Activated CD4-positive, alpha-beta memory T cell treated with anti-CD3 and anti-CD28 coated beads, Interleukin-2, amount 10 ng/mL, durations not matched to agents 7 days and 5 days (primary cell): ENCODE measurements around the gene EBI3. TPM values are rescaled to one million over a fixed set of nuclear protein-coding genes. Genes with fewer than 3 reads are reported as not detected.
"Not testable (repeated sequence)": the region's sequence is repeated elsewhere in the genome, so short reads cannot be mapped to it uniquely, and the experiment has no call there.

ENCODE experiments used
- CTCF ChIA-PET: fragments of 350-600 bp; sonication (Branson Sonifier 250); formaldehyde crosslinking; loops from one replicate; lab custom pipeline; 2021; ENCODE audit warnings: antibody characterized with exemption, inconsistent platforms; lab: Charles Lee
- POLR2A ChIA-PET: fragments of 350-600 bp; sonication (Branson Sonifier 250); formaldehyde crosslinking; loops from one replicate; lab custom pipeline; 2021; ENCODE audit warnings: antibody characterized with exemption; lab: Charles Lee
- DNase-seq: peaks from one replicate; pipeline ENCODE4 v3.0.0-alpha.2; 2020
- H3K27ac Mint-ChIP-seq: one replicate; pipeline ENCODE4 v1.8.0; 2021; ENCODE audit warnings: mild to moderate bottlenecking, mixed read lengths
- H3K27me3 Mint-ChIP-seq: one replicate; pipeline ENCODE4 v1.8.0; 2021; ENCODE audit warnings: mixed read lengths
- H3K36me3 Mint-ChIP-seq: one replicate; pipeline ENCODE4 v1.8.0; 2021; ENCODE audit warnings: low read depth, mixed read lengths
- H3K4me1 Mint-ChIP-seq: one replicate; pipeline ENCODE4 v1.8.0; 2021; ENCODE audit warnings: mixed read lengths
- H3K4me3 Mint-ChIP-seq: one replicate; pipeline ENCODE4 v1.8.0; 2021; ENCODE audit warnings: mild to moderate bottlenecking, mixed read lengths
- H3K9me3 Mint-ChIP-seq: one replicate; pipeline ENCODE4 v1.8.0; 2021; ENCODE audit warnings: mixed read lengths
- total RNA-seq, 2 experiments: library from RNA; stranded (reverse); gene quantifications; one replicate each; pipeline ENCODE4 v1.2.3, GENCODE V29; 2021

Gene EBI3
- total RNA-seq, 2 experiments from 2014 or later = 4.0 TPM

DNA sequence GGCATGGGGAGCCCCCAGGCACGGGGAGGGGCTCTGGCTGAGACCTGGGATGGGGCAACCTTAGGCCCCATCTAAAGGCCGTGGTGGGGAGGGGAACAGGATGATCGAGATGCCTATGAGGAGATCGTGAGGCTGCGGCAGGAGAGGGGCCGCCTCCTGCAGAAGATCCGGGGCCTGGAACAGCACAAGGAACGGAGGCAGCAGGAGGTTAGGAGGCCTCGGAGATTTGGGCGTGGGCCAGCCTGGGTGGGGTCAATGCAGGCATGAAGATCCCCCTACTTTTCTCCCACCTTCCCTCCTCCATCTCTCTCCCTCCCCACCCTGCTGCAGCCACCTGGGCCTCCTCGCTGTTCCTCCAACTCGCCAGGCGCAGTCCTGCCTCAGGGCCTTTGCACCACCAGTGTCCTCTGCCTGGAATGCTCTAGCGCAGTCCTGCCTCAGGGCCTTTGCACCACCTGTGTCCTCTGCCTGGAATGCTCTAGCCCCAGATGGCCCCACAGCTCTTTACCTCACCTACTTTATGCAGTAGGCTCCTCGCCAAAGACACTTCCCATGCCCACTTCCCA, 19.1 kb upstream of the EBI3 start:
- no peak overlapping the region for H3K27ac Mint-ChIP-seq
- no peak for DNase-seq
- H3K4me1 Mint-ChIP-seq = peaks cover 15% of the 10 kb centered on the region
- no peak overlapping the region for H3K4me3 Mint-ChIP-seq
- H3K36me3 Mint-ChIP-seq = no peaks in the 10 kb centered on the region
- H3K27me3 Mint-ChIP-seq = peaks cover 2% of the 10 kb centered on the region
- ChIA-PET CTCF (interaction anchor here (0.6 to 0.8 kb wide), 2 partner anchors 9 to 22 kb away, joined by 3 to 6 read pairs; no protein-coding TSS in a partner anchor), POLR2A (no interaction called here)
- no peaks in the 10 kb centered on the region for H3K9me3 Mint-ChIP-seq

DNA sequence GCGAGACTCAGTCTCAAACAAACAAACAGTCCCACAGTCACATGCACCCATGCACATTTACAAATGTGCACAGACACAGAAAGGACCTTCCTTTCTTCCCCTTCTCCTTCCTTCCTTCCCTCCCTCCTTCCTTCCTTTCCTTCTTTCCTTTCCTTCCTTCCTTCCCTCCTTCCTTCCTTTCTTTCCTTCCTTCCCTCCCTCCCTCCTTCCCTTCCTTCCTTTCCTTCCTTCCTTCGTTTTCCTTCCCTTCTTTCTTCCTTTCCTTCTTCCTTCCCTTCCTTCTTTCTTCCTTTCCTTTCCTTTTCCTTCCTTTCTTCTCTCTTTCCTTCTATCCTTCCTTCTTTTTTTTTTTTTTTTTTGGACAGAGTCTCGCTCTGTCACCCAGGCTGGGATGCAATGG, 16.2 kb upstream of the EBI3 start:
- DNase-seq = no peak
- peaks cover 2% of the 10 kb centered on the region for H3K27me3 Mint-ChIP-seq
- peaks cover 5% of the 10 kb centered on the region for H3K9me3 Mint-ChIP-seq
- H3K4me3 Mint-ChIP-seq = no peak overlapping the region
- H3K36me3 Mint-ChIP-seq = no peaks in the 10 kb centered on the region
- ChIA-PET CTCF (no interaction called here), POLR2A (interaction anchor here (1.5 kb wide), 1 partner anchor 20 kb away, joined by 3 read pairs; no protein-coding TSS in a partner anchor)
- H3K4me1 Mint-ChIP-seq = peaks cover 15% of the 10 kb centered on the region
- no peak overlapping the region for H3K27ac Mint-ChIP-seq

DNA sequence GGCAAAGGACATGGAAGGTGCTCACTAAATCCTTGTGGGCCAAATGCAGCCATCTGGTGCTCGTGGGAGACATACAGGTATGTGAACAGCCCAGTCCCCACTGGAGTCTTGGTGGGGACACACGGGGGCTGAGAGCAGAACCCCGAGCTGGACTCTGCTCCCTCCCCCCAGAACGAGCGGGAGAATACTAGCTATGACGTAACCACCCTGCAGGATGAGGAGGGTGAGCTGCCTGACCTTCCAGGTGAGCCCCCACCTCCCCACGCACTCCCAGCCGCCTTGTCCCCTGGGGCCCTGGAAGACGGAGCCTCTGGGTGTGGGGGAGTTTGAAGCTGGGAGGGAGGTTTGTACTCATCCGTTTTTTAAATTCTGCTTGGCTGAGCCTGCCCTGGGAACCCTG, 13.5 kb upstream of the EBI3 start:
- H3K27me3 Mint-ChIP-seq = peaks cover 2% of the 10 kb centered on the region
- H3K4me3 Mint-ChIP-seq = no peak overlapping the region
- no peaks in the 10 kb centered on the region for H3K36me3 Mint-ChIP-seq
- H3K9me3 Mint-ChIP-seq = peaks cover 5% of the 10 kb centered on the region
- no peak overlapping the region for H3K27ac Mint-ChIP-seq
- ChIA-PET CTCF (interaction anchor here (0.6 kb wide), 1 partner anchor 16 kb away, joined by 3 read pairs; no protein-coding TSS in a partner anchor), POLR2A (interaction anchor here (2.0 kb wide), 1 partner anchor 231 kb away, joined by 6 read pairs; the partner anchor contains the start of gene EEF2)
- DNase-seq = no peak
- peaks cover 15% of the 10 kb centered on the region for H3K4me1 Mint-ChIP-seq

DNA sequence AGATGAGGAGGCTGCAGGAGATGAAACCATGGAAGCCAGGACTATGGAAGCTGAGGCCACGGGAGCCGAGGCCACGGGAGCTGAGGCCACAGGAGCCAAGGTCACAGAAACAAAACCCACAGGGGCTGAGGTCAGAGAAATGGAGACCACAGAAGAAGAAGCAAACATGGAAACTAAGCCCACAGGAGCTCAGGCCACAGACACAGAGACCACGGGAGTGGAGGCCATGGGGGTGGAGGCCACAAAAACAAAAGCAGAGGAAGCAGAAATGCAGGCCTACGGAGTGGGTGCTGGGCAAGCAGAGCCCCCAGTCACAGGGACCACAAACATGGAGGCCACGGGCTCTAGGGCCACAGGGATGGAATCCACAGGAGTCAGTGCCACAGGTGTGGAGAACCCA, 12.5 kb upstream of the EBI3 start:
- no peaks in the 10 kb centered on the region for H3K36me3 Mint-ChIP-seq
- DNase-seq = no peak
- peaks cover 5% of the 10 kb centered on the region for H3K9me3 Mint-ChIP-seq
- CTCF ChIA-PET = no interaction called here
- H3K27me3 Mint-ChIP-seq = peaks cover 2% of the 10 kb centered on the region
- H3K4me3 Mint-ChIP-seq = no peak overlapping the region
- POLR2A ChIA-PET = interaction anchor here (2.0 kb wide), 1 partner anchor 232 kb away, joined by 6 read pairs; the partner anchor contains the start of gene EEF2
- H3K4me1 Mint-ChIP-seq = peaks cover 15% of the 10 kb centered on the region
- H3K27ac Mint-ChIP-seq = no peak overlapping the region

DNA sequence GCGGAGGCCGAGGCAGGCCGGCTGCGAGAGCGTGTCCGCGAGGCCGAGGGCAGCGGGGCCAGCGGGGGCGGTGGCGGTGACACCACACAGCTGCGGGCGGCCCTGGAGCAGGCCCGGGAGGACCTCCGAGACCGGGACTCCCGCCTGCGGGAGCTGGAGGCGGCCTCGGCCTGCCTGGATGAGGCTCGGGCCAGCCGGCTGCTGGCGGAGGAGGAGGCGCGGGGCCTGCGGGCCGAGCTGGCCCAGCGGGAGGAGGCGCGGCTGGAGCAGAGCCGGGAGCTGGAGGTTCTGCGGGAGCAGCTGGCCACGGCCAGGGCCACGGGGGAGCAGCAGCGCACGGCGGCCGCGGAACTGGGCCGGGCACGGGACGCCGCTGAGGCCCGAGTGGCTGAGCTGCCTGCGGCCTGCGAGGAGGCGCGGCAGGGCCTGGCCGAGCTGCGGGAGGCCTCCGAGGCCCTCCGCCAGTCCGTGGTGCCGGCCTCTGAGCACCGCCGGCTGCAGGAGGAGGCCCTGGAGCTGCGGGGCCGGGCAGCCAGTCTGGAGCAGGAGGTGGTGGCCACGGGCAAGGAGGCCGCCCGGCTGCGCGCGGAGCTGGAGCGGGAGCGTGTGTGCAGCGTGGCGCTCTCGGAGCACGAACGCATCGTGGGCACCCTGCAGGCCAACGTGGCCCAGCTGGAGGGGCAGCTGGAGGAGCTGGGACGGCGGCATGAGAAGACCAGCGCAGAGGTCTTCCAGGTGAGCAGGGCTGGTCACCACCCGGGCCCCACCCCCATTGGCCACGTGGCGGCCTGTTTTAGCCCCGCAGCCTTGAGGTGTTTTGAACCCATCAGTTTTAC, 11.7 kb upstream of the EBI3 start:
- Mint-ChIP-seq H3K36me3 (no peaks in the 10 kb centered on the region), H3K9me3 (peaks cover 5% of the 10 kb centered on the region), H3K4me1 (peaks cover 15% of the 10 kb centered on the region), H3K27me3 (peaks cover 2% of the 10 kb centered on the region), H3K4me3 (no peak overlapping the region), H3K27ac (no peak overlapping the region)
- ChIA-PET CTCF (no interaction called here), POLR2A (no interaction called here)
- DNase-seq = no peak

DNA sequence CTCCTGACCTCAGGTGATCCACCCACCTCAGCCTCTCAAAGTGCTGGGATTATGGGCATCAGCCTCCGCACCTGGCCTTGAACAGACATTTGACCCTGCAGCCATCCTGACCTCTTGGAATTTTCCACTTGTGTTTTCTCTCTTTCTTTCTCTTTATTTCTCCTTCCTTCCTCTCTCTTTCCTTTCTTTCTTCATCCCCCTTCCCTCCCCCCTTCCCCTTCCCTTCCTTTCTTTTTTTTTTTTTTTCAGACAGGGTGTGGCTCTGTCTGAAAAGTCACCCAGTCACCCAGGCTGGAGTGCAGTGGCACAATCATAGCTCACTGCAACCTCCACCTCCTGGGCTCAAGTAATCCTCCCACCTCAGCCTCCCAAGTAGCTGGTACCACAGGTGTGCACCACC, 10.8 kb upstream of the EBI3 start:
- H3K4me1 Mint-ChIP-seq = peaks cover 15% of the 10 kb centered on the region
- POLR2A ChIA-PET, H3K4me3 Mint-ChIP-seq, H3K27ac Mint-ChIP-seq, DNase-seq, H3K36me3 Mint-ChIP-seq, H3K27me3 Mint-ChIP-seq, H3K9me3 Mint-ChIP-seq: not testable (repeated sequence)
- CTCF ChIA-PET = interaction anchor here (0.6 to 1.3 kb wide), 3 partner anchors 11 to 49 kb away, joined by 3 read pairs; no protein-coding TSS in a partner anchor

DNA sequence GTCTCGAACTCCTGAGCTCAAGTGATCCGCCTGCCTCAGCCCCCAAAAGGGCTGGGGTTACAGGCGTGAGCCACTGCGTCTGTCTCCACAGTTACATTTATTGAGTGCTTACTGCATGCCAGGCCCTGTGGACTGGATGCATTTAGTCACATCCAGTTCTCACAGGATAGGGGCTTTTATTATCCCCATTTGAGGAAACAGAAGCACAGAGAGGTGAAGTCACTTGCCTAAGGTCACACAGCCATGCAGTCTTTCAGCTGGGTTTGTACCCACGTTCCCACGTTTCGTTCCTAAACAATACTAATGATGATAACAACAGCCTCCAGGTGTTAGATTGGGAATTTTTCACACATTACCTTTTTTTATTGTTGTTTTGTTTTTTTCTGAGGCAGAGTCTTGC, 9.1 kb upstream of the EBI3 start:
- POLR2A ChIA-PET = no interaction called here
- Mint-ChIP-seq H3K9me3 (peaks cover 5% of the 10 kb centered on the region), H3K27me3 (no peaks in the 10 kb centered on the region), H3K36me3 (no peaks in the 10 kb centered on the region), H3K4me3 (no peak overlapping the region), H3K27ac (no peak overlapping the region), H3K4me1 (peaks cover under 1% of the 10 kb centered on the region)
- no peak for DNase-seq
- CTCF ChIA-PET = no interaction called here

DNA sequence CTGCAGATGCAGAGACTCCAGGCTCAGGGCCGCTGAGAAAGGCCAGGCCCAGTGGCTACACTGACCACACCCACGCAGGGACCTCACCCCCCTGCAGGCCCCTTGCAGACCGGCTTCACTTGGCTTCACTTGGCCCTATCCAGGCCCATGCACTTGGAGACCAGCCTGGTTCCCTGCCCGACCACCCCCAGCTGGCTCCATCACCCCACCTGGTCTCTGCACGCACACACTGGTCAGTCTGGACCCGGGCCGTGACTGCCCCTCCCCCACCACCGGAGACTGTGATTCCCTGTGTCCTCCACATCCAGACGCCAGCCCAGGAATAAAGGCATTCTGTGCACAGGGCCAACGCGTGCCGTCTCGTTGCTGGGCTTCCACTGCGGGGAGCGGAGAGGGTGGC, 4.9 kb upstream of the EBI3 start:
- no peak overlapping the region for H3K4me3 Mint-ChIP-seq
- CTCF ChIA-PET = no interaction called here

DNA sequence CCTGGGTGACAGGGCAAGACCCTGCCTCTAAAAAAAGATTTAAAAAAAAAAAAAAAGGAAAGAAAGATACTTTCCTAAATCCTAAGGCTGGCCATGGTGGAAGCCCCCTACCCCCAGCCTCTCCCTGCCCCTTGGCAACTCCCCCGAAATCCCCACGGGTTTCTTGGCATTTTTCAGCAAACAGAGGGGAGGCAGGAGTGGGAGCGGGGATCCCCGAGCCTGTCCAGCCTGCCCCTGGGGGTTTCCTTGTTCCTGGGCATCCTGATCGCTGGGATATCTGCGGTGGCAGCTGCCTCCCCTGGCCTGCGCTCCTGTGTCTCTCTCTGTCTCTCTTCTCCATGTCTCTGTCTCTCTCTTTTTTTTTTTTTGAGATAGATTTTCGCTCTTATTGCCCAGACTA, 3.4 kb upstream of the EBI3 start:
- peaks cover 1% of the 10 kb centered on the region for H3K27me3 Mint-ChIP-seq
- no peaks in the 10 kb centered on the region for H3K36me3 Mint-ChIP-seq
- POLR2A ChIA-PET = no interaction called here
- DNase-seq = no peak
- CTCF ChIA-PET = no interaction called here
- H3K27ac Mint-ChIP-seq = no peak overlapping the region
- H3K4me3 Mint-ChIP-seq = no peak overlapping the region
- no peaks in the 10 kb centered on the region for H3K4me1 Mint-ChIP-seq
- H3K9me3 Mint-ChIP-seq = no peaks in the 10 kb centered on the region

More for the DNA sequence above, 4.9 kb upstream of the EBI3 start:
- POLR2A ChIA-PET = interaction anchor here (0.6 to 1.2 kb wide), 2 partner anchors 17 to 238 kb away, joined by 3 read pairs; no protein-coding TSS in a partner anchor
- H3K36me3 Mint-ChIP-seq = no peaks in the 10 kb centered on the region
- H3K27me3 Mint-ChIP-seq = peaks cover 1% of the 10 kb centered on the region
- H3K27ac Mint-ChIP-seq = no peak overlapping the region
- H3K4me1 Mint-ChIP-seq = no peaks in the 10 kb centered on the region
- H3K9me3 Mint-ChIP-seq = no peaks in the 10 kb centered on the region
- DNase-seq = no peak

DNA sequence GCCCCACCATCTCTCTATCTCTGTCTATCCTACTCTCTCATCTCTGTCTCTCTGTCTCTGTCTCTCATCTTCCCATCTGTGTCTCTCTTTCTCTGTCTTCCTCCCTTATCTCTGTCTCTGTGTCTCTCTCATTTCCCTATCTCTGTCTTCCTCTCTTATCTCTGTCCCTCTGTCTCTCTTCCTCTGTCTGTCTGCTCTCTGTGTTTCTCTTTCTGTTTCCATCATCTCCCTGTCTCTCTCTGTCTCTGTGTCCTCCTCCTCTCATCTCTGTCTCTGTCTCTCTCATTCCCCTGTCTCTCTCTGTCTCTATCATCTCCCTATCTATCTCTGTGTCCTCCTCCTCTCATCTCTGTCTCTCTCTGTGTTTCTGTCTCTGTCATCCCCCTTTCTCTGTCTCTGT, 1.6 kb upstream of the EBI3 start:
- POLR2A ChIA-PET = no interaction called here
- no peak for DNase-seq
- H3K4me1 Mint-ChIP-seq = no peaks in the 10 kb centered on the region
- peaks cover 1% of the 10 kb centered on the region for H3K27me3 Mint-ChIP-seq
- H3K27ac Mint-ChIP-seq = no peak overlapping the region
- CTCF ChIA-PET = no interaction called here
- no peaks in the 10 kb centered on the region for H3K9me3 Mint-ChIP-seq
- no peak overlapping the region for H3K4me3 Mint-ChIP-seq
- H3K36me3 Mint-ChIP-seq = no peaks in the 10 kb centered on the region

DNA sequence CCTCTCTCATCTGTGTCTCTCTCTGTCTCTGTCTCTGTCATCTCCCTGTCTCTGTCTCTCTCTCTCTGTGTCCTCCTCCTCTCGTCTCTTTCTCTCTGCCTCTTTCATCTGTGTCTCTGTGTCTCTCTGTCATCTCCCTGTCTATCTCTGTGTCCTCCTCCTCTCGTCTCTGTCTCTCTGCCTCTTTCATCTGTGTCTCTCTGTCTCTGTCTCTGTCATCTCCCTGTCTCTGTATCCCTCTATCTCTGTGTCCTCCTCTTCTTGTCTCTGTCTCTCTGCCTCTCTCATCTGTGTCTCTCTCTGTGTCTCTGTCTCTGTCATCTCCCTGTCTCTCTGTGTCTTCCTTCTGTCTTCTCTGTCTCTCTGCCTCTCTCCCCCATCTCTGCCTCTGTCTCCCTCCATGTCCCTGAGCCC, 551 bp upstream of the EBI3 start:
- DNase-seq = no peak
- Mint-ChIP-seq H3K4me3 (no peak overlapping the region), H3K9me3 (no peaks in the 10 kb centered on the region), H3K36me3 (no peaks in the 10 kb centered on the region), H3K27ac (no peak overlapping the region), H3K4me1 (peaks cover 2% of the 10 kb centered on the region), H3K27me3 (peaks cover 1% of the 10 kb centered on the region)
- ChIA-PET POLR2A (no interaction called here), CTCF (interaction anchor here (0.6 kb wide), 1 partner anchor 49 kb away, joined by 7 read pairs; no protein-coding TSS in a partner anchor)

DNA sequence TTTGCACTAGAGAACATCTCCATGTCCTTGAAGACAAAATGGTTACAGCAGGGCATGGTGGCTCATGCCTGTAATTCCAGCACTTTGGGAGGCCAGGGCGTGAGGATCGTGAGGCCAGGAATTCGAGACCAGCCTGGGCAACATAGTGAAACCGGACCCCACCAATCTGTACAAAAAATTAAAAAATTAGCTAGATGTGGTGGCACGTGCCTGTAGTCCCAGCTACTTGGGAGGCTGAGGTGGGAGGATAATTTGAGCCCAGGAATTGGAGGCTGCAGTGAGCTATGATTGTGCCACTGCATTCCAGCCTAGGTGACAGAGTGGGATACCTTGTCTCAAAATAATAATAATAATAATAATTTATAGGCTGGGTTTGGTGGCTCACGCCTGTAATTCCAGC, 914 bp downstream of the EBI3 start:
- ChIA-PET POLR2A (interaction anchor here (1.6 kb wide), 1 partner anchor 17 kb away, joined by 8 read pairs; the partner anchor contains the start of gene YJU2), CTCF (interaction anchor here (0.8 to 1.1 kb wide), 3 partner anchors 11 to 90 kb away, joined by 3 to 4 read pairs (median 3); no protein-coding TSS in a partner anchor)
- H3K36me3 Mint-ChIP-seq, H3K27me3 Mint-ChIP-seq, DNase-seq, H3K27ac Mint-ChIP-seq, H3K9me3 Mint-ChIP-seq, H3K4me1 Mint-ChIP-seq, H3K4me3 Mint-ChIP-seq: not testable (repeated sequence)

DNA sequence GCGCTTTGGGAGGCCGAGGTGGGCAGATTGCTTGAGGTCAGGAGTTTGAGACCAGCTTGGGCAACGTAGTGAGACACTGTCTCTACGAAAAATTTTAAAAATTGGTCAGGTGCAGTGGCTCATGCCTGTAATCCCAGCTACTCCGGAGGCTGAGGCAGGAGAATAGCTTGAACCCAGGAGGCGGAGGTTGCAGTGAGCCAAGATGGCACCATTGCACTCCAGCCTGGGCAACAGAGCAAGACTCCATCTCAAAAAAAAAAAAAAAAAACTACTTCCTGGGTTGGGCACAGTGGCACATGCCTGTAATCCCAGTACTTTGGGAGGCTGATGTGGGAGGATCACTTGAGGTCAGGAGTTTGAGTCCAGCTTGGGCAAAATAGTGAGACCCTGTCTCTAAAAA, 2.2 kb downstream of the EBI3 start:
- CTCF ChIA-PET = interaction anchor here (0.6 to 2.3 kb wide), 3 partner anchors 15 to 91 kb away, joined by 3 to 7 read pairs (median 3); partner anchors contain the start of gene YJU2
- not testable (repeated sequence) for H3K27me3 Mint-ChIP-seq, H3K4me3 Mint-ChIP-seq, H3K36me3 Mint-ChIP-seq, DNase-seq, H3K4me1 Mint-ChIP-seq, H3K27ac Mint-ChIP-seq, H3K9me3 Mint-ChIP-seq
- POLR2A ChIA-PET = interaction anchor here (1.5 kb wide), 1 partner anchor 15 kb away, joined by 9 read pairs; the partner anchor contains the start of gene YJU2
